Spleen (tissue), 11 donors: ENCODE results near the gene CPSF4. TPM values are rescaled to one million over a fixed set of nuclear protein-coding genes. Genes with fewer than 3 reads are reported as not detected.
"Not testable (repeated sequence)": the region's sequence is repeated elsewhere in the genome, so short reads cannot be mapped to it uniquely, and the experiment has no call there.

Source experiments
- DNase-seq: peaks from one replicate; pipeline ENCODE4 v3.0.0-alpha.2; 2020
- H3K27ac ChIP-seq, 8 donors: fragments of 200-600 bp; sonication (generic) in 7 of 8; 1 replicate in 4 of 8; 2 replicates in 4 of 8; pipeline versions ENCODE4 v1.5.0 to v1.8.0; 2016 to 2021; ENCODE audit warnings: inconsistent platforms in 4 of 8, mild to moderate bottlenecking in 4 of 8, moderate library complexity in 1 of 8
- H3K27me3 ChIP-seq, 7 donors: fragments of 200-600 bp; sonication (generic) in 6 of 7; replicated peaks in 1 of 7; 1 replicate in 4 of 7; 2 replicates in 3 of 7; pipeline versions ENCODE4 v1.5.0 to v1.8.0; 2016 to 2021; ENCODE audit warnings: inconsistent platforms in 3 of 7, mild to moderate bottlenecking in 1 of 7
- H3K36me3 ChIP-seq, 6 donors: fragments of 200-600 bp; sonication (generic) in 5 of 6; 1 replicate in 4 of 6; 2 replicates in 2 of 6; pipeline versions ENCODE4 v1.5.0 to v1.8.0; 2016 to 2021; ENCODE audit warnings: inconsistent platforms in 2 of 6
- H3K4me1 ChIP-seq, 6 donors: fragments of 200-600 bp; sonication (generic) in 5 of 6; 1 replicate in 3 of 6; 2 replicates in 3 of 6; pipeline versions ENCODE4 v1.5.0 to v1.8.0; 2016 to 2021; ENCODE audit warnings: inconsistent platforms in 3 of 6
- H3K4me3 ChIP-seq, 8 donors: fragments of 200-600 bp; sonication (generic) in 7 of 8; 1 replicate in 4 of 8; 2 replicates in 4 of 8; pipeline versions ENCODE4 v1.5.0 to v1.8.0; 2016 to 2021; ENCODE audit warnings: inconsistent platforms in 4 of 8, mild to moderate bottlenecking in 4 of 8, moderate library complexity in 2 of 8
- H3K9me3 ChIP-seq, 8 donors: fragments of 200-600 bp; sonication (generic) in 7 of 8; 1 replicate in 4 of 8; 2 replicates in 4 of 8; pipeline versions ENCODE4 v1.5.0 to v1.8.0; 2016 to 2021; ENCODE audit warnings: inconsistent platforms in 4 of 8
- POLR2A ChIP-seq, 3 donors: fragments of 450-650 bp; IDR thresholded peaks; one replicate each; pipeline ENCODE4 v1.5.1; 2017; ENCODE audit warnings: antibody characterized with exemption in 3 of 3, mild to moderate bottlenecking in 1 of 3
- POLR2AphosphoS5 ChIP-seq, 3 donors: sonication (generic); formaldehyde crosslinking; IDR thresholded peaks; one replicate each; pipeline ENCODE4 v1.5.1; 2017; ENCODE audit warnings: antibody characterized with exemption in 3 of 3
- WGBS, 5 donors: extraction: QIAGEN DNeasy Blood & Tissue Kit in 3 of 5; methylation state at CpG; one replicate each; pipeline versions ENCODE4 v1.1.5 to v1.1.7; 2013 to 2018; 5-methylcytosine and 5-hydroxymethylcytosine counted together
- intact Hi-C: fragments of 100-400 bp; cut with DNase I; formaldehyde crosslinking; loops from one replicate; pipeline ENCODE4 v1.15.0; 2023; ENCODE audit warnings: low total_unique reads
- polyA plus RNA-seq, 3 donors: library from polyadenylated mRNA; stranded (reverse); fragments of 200-250 nt; gene quantifications; one replicate each; pipeline ENCODE4 v1.2.1, GENCODE V29; 2013
- total RNA-seq, 7 donors: library from RNA; depleted of rRNA in 3 of 7; stranded (reverse); fragments of >200 nt in 3 of 7; fragmentation: NEBNext Ultra II Directional in 4 of 7; extraction: Animal tissue kit (Norgen Biotek cat#: 25700) in 4 of 7; gene quantifications; one replicate each; pipeline versions ENCODE4 v1.1.0 to v1.2.1, GENCODE V29; 2016 to 2021
- TF ChIP-seq, protein P1 (sequence below), 11 experiments: fragments of 200-600 bp in 7 of 11; fragments of 450-650 bp in 4 of 11; sonication (generic) in 4 of 11; IDR thresholded peaks in 8 of 11; conservative IDR thresholded peaks in 3 of 11; 1 replicate in 7 of 11; 2 replicates in 4 of 11; pipeline versions ENCODE4 v1.4.0 to v1.8.0; 2016 to 2021; ENCODE audit warnings: antibody characterized with exemption in 11 of 11, inconsistent platforms in 4 of 11, mild to moderate bottlenecking in 1 of 11
- donor health status: healthy with polysubstance abuse.
- donor health status: DM: no; HTN: no; CAD: no; lungs with moderate emphysema.
- donor health status: DM: no; HTN: no; CAD: no.
- donor health status: Bipolar disorder and iron deficiency.
- donor health status: healthy.
- donor health status: DM: no; HTN: no; CAD: no.
- donor health status: DM: yes; HTN: yes; CAD: no.

CPSF4 gene
- total and polyA plus RNA-seq, 10 donors = 28.7 to 49.6 (median 36.9) TPM

DNA sequence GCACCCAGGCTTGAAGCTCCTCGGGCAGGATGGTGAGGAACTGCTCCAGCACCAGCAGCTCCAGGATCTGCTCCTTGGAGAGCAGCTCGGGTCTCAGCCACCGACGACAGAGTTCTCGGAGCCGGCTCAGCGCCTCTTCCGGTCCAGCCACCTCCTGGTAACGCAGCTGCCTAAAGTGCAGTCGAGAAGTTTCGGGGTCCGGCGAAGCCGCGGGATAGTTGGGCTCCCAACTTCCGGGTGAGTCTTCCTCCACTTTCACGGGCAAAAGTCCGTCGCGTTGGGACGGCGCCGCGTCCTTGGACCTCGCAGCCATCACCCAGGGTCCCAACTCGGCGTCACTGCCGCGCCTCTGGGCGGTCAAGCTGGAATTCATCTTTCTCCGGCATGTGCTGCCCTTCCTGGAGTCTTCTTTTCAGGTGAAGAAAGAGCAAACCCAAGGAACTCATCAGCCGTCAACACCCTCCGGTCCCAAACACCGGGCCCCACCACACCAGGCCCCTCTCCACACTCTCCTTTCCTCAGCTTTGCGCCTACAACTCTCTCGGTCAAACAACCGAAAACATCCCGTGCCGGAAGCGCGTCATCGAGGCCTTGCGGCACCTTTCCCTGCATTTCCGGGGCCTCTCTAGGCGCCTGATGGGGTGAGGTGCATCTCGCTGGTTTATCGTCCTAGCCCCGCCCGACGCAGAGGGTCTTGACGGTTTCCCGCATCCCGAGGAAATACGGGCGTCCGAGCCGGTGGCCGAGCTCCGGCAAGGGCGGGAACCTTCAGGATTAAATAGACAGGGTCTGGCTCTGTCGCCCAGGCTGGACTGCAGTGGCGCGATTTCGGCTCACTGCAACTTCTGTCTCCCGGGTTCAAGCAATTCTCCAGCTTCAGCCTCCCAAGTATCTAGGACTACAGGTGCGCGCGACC is 61.2 kb downstream of the CPSF4 start, which contains the start of gene ZNF394:
Gene ZNF394 (minus strand): TSS at position 561 of the 916 bp plus-strand sequence. CDS start 188 bp downstream, at position 373.
- Histone ChIP-seq H3K27me3 (no peaks in the 10 kb centered on the region), H3K9me3 (peaks cover 0 to 8% (median 6%) of the 10 kb centered on the region in 8 donors), H3K4me3 (peak within 1 kb of the TSS; percentile 85 to 99 (median 97)), H3K4me1 (peaks cover 22 to 64% (median 45%) of the 10 kb centered on the region in 6 donors), H3K27ac (peak within 1 kb of the TSS; percentile 84 to 100 (median 98)), H3K36me3 (peaks cover 0 to 38% (median 27%) of the 10 kb centered on the region in 6 donors)
- WGBS, 5 donors = 0 to 1% (median 1%) methylated on average over 36 to 68 of the region's 68 CpGs
- peak; percentile 98 for DNase-seq
- TF ChIP-seq, protein P1, sequence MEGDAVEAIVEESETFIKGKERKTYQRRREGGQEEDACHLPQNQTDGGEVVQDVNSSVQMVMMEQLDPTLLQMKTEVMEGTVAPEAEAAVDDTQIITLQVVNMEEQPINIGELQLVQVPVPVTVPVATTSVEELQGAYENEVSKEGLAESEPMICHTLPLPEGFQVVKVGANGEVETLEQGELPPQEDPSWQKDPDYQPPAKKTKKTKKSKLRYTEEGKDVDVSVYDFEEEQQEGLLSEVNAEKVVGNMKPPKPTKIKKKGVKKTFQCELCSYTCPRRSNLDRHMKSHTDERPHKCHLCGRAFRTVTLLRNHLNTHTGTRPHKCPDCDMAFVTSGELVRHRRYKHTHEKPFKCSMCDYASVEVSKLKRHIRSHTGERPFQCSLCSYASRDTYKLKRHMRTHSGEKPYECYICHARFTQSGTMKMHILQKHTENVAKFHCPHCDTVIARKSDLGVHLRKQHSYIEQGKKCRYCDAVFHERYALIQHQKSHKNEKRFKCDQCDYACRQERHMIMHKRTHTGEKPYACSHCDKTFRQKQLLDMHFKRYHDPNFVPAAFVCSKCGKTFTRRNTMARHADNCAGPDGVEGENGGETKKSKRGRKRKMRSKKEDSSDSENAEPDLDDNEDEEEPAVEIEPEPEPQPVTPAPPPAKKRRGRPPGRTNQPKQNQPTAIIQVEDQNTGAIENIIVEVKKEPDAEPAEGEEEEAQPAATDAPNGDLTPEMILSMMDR (IDR thresholded peaks at IDR 0.05 in 8 of 11, conservative IDR thresholded peaks at IDR 0.05 in 3 of 11) = peak in 1 of 11 experiments; percentile 32
- TF ChIP-seq POLR2AphosphoS5 (IDR thresholded peaks at IDR 0.05) = peak; percentile 95 to 99 (median 95)
- peak in 2 of 3 donors; percentile 23 to 36 for TF ChIP-seq POLR2A (IDR thresholded peaks at IDR 0.05)
- intact Hi-C loops = no loop called here

DNA sequence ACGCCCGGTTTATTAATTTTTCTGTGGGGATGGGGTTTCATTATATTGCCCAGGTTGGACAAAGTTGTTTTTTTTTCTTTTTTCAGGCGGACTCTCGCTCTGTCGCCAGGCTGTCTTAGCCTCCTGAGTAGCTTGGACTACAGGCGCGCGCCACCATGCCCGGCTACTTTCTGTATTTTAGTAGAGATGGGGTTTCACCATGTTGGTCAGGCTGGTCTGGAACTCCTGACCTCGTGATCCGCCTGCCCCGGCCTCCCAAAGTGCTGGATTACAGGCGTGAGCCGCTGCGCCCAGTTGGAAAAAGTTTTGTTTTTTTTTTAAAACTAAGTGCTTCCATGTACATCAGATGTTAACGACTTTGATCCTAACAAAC is 61.9 kb downstream of the CPSF4 start:
- Histone ChIP-seq H3K27me3 (no peaks in the 10 kb centered on the region), H3K36me3 (peaks cover 0 to 32% (median 21%) of the 10 kb centered on the region in 6 donors), H3K4me3 (peak overlapping the region; percentile 85 to 99 (median 97)), H3K4me1 (peaks cover 24 to 67% (median 49%) of the 10 kb centered on the region in 6 donors), H3K27ac (peak overlapping the region; percentile 84 to 100 (median 98)), H3K9me3 (peaks cover 0 to 2% (median 0%) of the 10 kb centered on the region in 8 donors)
- TF ChIP-seq POLR2AphosphoS5 (IDR thresholded peaks at IDR 0.05) = no peak
- TF ChIP-seq, protein P1 (IDR thresholded peaks at IDR 0.05 in 8 of 11, conservative IDR thresholded peaks at IDR 0.05 in 3 of 11) = no peak
- intact Hi-C loops = no loop called here
- WGBS, 5 donors = 44 to 60% (median 52%) methylated on average over 16 of the region's 16 CpGs
- DNase-seq = no peak

DNA sequence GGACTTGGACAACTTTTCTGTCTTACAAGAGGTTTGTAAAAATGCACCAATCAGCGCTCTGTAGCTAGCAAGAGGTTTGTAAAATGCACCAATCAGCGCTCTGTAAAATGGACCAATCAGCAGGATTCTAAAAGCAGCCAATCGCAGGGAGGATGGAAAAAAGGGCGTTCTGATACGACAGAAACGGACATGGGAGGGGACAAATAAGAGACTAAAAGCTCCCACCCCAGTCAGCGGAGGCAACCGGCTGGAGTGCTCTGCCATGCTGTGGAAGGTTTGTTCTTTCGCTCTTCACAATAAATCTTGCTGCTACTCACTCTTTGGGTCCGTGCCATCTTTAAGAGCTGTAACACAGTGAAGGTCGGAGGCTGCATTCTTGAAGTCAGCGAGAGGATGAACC is 62.5 kb downstream of the CPSF4 start:
- H3K27me3 ChIP-seq, DNase-seq, H3K9me3 ChIP-seq, intact Hi-C loops: not testable (repeated sequence)
- H3K36me3 ChIP-seq = peaks cover 0 to 26% (median 15%) of the 10 kb centered on the region in 6 donors
- H3K27ac ChIP-seq = peak overlapping the region in 1 of 8 donors; percentile 99
- WGBS, 5 donors = 90 to 96% (median 93%) methylated on average over 12 of the region's 12 CpGs
- H3K4me1 ChIP-seq = peaks cover 30 to 67% (median 53%) of the 10 kb centered on the region in 6 donors
- peak overlapping the region in 4 of 8 donors; percentile 85 to 99 (median 97) for H3K4me3 ChIP-seq

DNA sequence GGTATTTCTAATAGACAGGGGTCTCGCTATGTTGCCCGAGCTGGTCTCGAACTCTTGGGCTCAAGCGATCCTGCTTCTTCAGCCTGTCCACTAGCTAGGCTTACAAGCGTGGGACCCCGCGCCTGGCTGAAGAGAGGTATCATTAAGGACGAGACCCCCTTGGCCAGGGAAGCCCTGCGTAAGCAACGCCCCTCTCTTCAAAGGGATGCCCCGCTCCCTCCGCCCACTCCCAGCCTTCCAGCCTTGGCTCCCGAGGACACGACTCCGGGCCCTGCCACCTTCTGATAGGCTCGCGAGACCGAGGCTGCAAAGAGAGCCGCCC is 65.5 kb downstream of the CPSF4 start:
- intact Hi-C loops = no loop called here

More for the DNA sequence above, 65.5 kb downstream of the CPSF4 start:
- peaks cover 27 to 67% (median 49%) of the 10 kb centered on the region in 6 donors for H3K4me1 ChIP-seq
- H3K27me3 ChIP-seq = no peaks in the 10 kb centered on the region
- DNase-seq = peak; percentile 99
- peak overlapping the region; percentile 60 to 98 (median 84) for H3K4me3 ChIP-seq
- peaks cover 0 to 5% (median 0%) of the 10 kb centered on the region in 6 donors for H3K36me3 ChIP-seq
- no peaks in the 10 kb centered on the region for H3K9me3 ChIP-seq
- WGBS, 5 donors = 10 to 21% (median 12%) methylated on average over 6 to 19 of the region's 19 CpGs
- H3K27ac ChIP-seq = peak overlapping the region; percentile 77 to 97 (median 96)
- TF ChIP-seq, protein P1 (IDR thresholded peaks at IDR 0.05 in 8 of 11, conservative IDR thresholded peaks at IDR 0.05 in 3 of 11) = no peak
- TF ChIP-seq POLR2AphosphoS5 (IDR thresholded peaks at IDR 0.05) = peak in 2 of 3 donors; percentile 73
- TF ChIP-seq POLR2A (IDR thresholded peaks at IDR 0.05) = peak in 1 of 3 donors; percentile 38
